NCI-H2029 (cell line): Measurements from ENCODE around the gene RAPGEF4.

Source experiments
- DNase-seq: peaks from one replicate; lab custom pipeline; 2025; lab: John Stamatoyannopoulos, UW

Gene RAPGEF4

DNA sequence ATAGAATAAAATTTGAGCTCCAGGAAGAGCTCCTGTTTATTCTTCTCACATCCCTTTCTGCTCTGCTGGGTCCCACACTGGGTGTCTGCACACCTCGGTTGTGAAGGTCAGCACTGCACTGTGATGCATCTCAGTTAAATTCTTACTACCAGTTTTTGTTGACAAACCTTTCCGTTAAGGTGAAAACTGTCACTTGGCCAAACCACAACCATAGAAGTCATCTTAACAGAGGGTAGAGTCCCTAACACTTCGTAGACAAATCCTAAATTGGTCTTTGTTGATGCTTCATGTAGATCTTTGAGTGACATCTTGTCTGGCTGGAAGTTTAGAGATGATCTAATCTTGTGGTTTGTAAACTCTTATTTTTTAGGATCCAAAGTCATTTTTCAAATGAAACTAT, 172.6 kb downstream of the RAPGEF4 start:
- DNase-seq = no peak

- DNase-seq = no peak
Observed at GRCh38 chr2:172909454-172909853, 173.8 kb downstream of the RAPGEF4 start.

DNA sequence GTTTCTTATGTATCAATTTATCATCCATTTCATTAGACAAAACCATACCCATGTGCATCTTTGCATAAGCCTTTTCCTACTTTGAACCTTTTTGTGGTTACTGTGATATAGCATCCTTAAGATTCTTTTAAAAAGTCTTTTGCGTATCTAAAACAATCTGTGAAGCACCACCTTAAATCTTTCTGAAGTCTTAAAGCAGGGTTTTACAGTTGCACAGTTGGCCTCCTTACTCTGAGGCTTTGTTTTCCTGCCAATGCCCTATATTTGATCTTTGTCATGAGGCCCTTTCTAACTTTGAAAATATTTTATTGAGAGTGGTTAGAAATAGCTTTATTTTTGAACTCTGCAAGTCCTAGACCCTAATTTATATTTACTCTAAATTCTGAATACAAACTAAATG, 176.6 kb downstream of the RAPGEF4 start:
- DNase-seq = no peak

- no peak for DNase-seq
Observed at GRCh38 chr2:172914341-172915008, 178.8 kb downstream of the RAPGEF4 start.

- no peak for DNase-seq
Observed at GRCh38 chr2:172917716-172918115, 182.1 kb downstream of the RAPGEF4 start.

DNA sequence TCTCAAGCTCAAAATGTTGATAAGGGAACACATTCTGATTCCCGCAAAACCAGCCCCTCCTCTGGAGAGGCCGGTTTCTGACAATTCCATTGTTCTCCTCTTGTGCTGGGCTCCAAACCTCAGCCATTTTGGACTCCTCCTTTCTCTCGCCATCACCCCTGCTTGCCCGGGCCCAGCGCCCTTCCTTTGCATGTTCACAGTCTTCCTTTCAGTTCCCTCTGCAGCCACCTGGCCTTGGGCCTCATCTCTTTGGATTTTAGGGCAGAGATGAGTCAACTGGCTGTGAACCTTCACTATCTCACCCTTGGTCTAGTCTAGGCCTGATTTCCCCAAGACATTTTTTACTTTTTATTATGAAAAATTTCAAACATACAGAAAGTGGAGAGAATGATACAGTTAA, 184.1 kb downstream of the RAPGEF4 start:
- DNase-seq = no peak

GRCh38 chr2:172921532-172922236, 186.0 kb downstream of the RAPGEF4 start:
- no peak for DNase-seq

DNA sequence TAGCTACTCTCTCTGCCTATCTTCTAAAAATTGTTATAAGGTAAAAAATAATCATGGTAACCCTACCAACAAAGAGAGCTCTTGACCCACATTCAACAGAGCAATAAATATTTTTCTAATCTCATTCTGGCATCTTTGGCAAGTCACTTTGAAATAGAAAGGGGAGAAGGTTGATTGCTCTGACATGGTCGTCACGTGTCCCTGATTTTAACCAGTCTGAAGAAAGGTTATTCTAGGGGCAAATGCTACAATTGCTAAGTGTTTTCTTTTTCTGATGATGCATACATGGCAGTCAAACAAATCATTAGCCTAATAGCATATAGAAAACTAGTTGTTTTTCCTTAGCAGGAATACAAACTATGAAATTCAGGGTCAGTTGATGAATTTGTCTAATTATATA, 186.7 kb downstream of the RAPGEF4 start:
- DNase-seq = no peak

GRCh38 chr2:172922815-172923214, 187.2 kb downstream of the RAPGEF4 start:
- DNase-seq = no peak

- no peak for DNase-seq
Observed at GRCh38 chr2:172924097-172924660, 188.5 kb downstream of the RAPGEF4 start.

DNA sequence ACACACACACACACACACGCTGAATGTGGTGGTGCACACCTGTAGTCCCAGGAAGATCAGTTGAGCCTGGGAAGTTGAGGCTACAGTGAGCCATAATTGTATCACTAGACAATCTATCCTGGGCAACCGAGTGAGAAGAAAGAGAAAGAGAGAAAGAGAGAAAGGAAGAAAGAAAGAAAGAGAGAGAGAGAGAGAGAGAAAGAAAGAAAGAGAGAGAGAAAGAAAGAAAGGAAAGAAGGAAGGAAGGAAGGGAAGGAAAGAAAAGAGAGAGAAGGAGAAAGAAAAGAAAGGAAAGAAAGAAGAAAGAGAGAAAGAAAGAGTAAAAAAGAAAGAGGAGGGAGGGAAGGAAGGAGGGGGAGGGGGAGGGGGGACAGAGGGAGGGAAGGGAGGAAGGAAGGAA, 190.0 kb downstream of the RAPGEF4 start:
- no peak for DNase-seq

GRCh38 chr2:172926785-172927640, 191.4 kb downstream of the RAPGEF4 start:
- DNase-seq = no peak

DNA sequence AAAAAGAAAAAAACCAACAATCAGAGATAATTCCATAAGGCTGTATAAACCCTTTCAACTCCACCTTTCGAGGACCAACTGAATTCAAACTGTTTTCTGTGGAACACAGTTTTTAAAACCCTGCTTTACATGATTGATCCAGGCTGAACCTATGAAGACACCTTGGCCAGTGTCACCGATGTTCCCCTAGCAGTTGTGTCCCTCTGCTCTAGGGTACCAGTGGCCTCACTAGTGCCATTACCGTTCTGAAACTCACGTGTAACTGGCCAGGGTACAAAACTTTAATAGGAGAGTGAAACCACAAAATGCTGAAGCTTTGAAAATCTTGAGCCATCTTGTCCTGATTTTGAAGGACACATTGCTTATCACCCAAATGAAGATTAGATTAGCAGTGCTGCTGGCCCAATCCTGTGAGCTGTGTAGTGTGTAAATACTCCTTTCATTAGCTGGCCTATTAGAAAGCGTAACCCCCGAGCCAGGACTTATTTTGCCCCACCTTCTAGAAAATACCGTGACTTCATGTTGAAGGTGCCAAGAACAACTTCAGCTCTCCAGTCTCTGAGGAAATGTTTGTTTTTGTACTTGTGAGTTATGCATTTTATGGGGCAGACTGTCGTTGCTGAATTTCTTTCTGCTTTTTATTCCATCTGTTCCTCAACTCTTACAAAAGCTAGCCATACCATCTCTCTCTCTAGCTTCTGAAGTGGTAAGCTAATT, 192.2 kb downstream of the RAPGEF4 start:
- no peak for DNase-seq

- DNase-seq = no peak
Observed at GRCh38 chr2:172928756-172929155, 193.1 kb downstream of the RAPGEF4 start.

DNA sequence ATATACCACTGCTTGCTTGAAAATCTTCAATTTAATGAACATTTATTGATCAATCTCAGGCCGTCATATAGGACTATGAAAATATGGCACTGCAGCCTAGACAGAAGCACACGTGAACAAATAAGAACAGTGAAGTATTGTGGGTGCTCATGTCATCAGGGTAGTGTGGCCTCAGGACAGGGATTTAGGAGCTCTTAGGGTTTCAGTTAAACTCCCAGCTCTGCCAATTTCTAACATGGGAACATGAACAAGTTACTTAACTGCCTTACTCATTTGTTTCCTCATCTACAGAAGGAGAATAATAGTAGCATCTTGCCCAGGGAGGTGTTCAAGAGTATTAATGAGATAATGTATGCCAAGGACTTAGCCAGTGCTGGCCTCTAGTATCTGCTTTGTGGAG, 194.0 kb downstream of the RAPGEF4 start:
- DNase-seq = no peak

DNA sequence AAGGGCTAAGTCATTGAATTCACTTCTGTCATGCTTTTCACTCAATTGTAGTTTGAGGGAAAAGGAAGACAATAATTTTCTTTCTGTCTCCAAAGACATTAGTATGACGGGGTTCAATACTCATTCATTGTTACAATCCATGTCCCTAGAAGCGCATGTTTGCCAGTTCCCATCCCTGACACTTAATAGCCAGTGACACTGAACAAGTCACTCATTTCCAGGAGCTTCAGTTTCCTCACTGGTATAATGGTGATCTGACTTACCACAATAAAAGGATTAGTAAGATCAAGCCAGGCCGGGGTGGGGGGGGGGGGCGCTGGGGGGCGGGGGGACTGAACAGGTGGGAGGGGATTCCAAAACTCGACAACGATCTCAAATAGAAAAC, 195.2 kb downstream of the RAPGEF4 start:
- DNase-seq = no peak

GRCh38 chr2:172931256-172931894, 195.7 kb downstream of the RAPGEF4 start:
- peak; percentile 40 for DNase-seq

- peak; percentile 31 for DNase-seq
Observed at GRCh38 chr2:172931918-172932520, 196.4 kb downstream of the RAPGEF4 start.

GRCh38 chr2:172937884-172938712, 202.5 kb downstream of the RAPGEF4 start:
- DNase-seq = no peak
